ENCODE results near the gene RHO. TPM values are rescaled to one million over a fixed set of nuclear protein-coding genes. Genes with fewer than 3 reads are reported as not detected.

RHO gene
- total and polyA plus RNA-seq, 2 experiments from 2014 or later = 0.19 TPM; not detected in 1

GRCh38 chr3:129512595-129512994 lies 15.8 kb upstream of the RHO start:
- DNase-seq (ENCODE audit: low spot score) = no peak
- Histone ChIP-seq H2AFZ (no peak overlapping the region), H3K27ac (no peak overlapping the region), H4K20me1 (ENCODE audit: insufficient read depth, poor library complexity, severe bottlenecking) (no peaks in the 10 kb centered on the region), H3K4me2 (no peak overlapping the region), H3K9me3 (ENCODE audit: low read depth) (no peaks in the 10 kb centered on the region), H3K4me1 (ENCODE audit: insufficient read depth) (no peaks in the 10 kb centered on the region), H3K9me2 (replicated peaks; ENCODE audit: insufficient read depth) (no peaks in the 10 kb centered on the region), H3K4me3 (no peak overlapping the region), H3K79me2 (no peaks in the 10 kb centered on the region), H3K36me3 (replicated peaks; ENCODE audit: insufficient read depth, low read depth) (no peaks in the 10 kb centered on the region), H3K27me3 (no peaks in the 10 kb centered on the region)
- TF ChIP-seq EZH2phosphoT487 (IDR thresholded peaks at IDR 0.05; ENCODE audit: low read depth, severe bottlenecking, unreplicated experiment) (no peak), EZH2 (IDR thresholded peaks at IDR 0.05; ENCODE audit: borderline replicate concordance) (no peak), CTCF (IDR thresholded peaks at IDR 0.05; ENCODE audit: poor library complexity) (no peak)

GRCh38 chr3:129513705-129514104 lies 14.7 kb upstream of the RHO start:
- H3K36me3 ChIP-seq (replicated peaks; ENCODE audit: insufficient read depth, low read depth) = no peaks in the 10 kb centered on the region
- H3K79me2 ChIP-seq = no peaks in the 10 kb centered on the region
- H4K20me1 ChIP-seq (ENCODE audit: insufficient read depth, poor library complexity, severe bottlenecking) = no peaks in the 10 kb centered on the region

GRCh38 chr3:129514110-129514509 lies 14.3 kb upstream of the RHO start:
- H3K9me3 ChIP-seq (ENCODE audit: low read depth) = no peaks in the 10 kb centered on the region
- H3K27ac ChIP-seq = no peak overlapping the region
- no peaks in the 10 kb centered on the region for H3K4me1 ChIP-seq (ENCODE audit: insufficient read depth)
- no peak overlapping the region for H3K4me3 ChIP-seq
- no peaks in the 10 kb centered on the region for H3K27me3 ChIP-seq
- TF ChIP-seq EZH2 (IDR thresholded peaks at IDR 0.05; ENCODE audit: borderline replicate concordance) (no peak), CTCF (IDR thresholded peaks at IDR 0.05; ENCODE audit: poor library complexity) (no peak), EZH2phosphoT487 (IDR thresholded peaks at IDR 0.05; ENCODE audit: low read depth, severe bottlenecking, unreplicated experiment) (no peak)
- no peak overlapping the region for H3K4me2 ChIP-seq
- 96% methylated on average over 10 of the region's 10 CpGs for WGBS (ENCODE audit: low lambda C conversion rate, missing lambda C conversion rate)
- no peaks in the 10 kb centered on the region for H4K20me1 ChIP-seq (ENCODE audit: insufficient read depth, poor library complexity, severe bottlenecking)
- no peak overlapping the region for H2AFZ ChIP-seq
- H3K36me3 ChIP-seq (replicated peaks; ENCODE audit: insufficient read depth, low read depth) = no peaks in the 10 kb centered on the region
- H3K79me2 ChIP-seq = no peaks in the 10 kb centered on the region
- no peaks in the 10 kb centered on the region for H3K9me2 ChIP-seq (replicated peaks; ENCODE audit: insufficient read depth)
- DNase-seq (ENCODE audit: low spot score) = no peak

More at GRCh38 chr3:129513705-129514104, 14.7 kb upstream of the RHO start:
- H3K9me2 ChIP-seq (replicated peaks; ENCODE audit: insufficient read depth) = no peaks in the 10 kb centered on the region
- 85% methylated on average over 8 of the region's 8 CpGs for WGBS (ENCODE audit: low lambda C conversion rate, missing lambda C conversion rate)
- no peaks in the 10 kb centered on the region for H3K4me1 ChIP-seq (ENCODE audit: insufficient read depth)
- H3K27me3 ChIP-seq = no peaks in the 10 kb centered on the region
- no peak for TF ChIP-seq EZH2 (IDR thresholded peaks at IDR 0.05; ENCODE audit: borderline replicate concordance)
- TF ChIP-seq EZH2phosphoT487 (IDR thresholded peaks at IDR 0.05; ENCODE audit: low read depth, severe bottlenecking, unreplicated experiment) = no peak
- TF ChIP-seq CTCF (IDR thresholded peaks at IDR 0.05; ENCODE audit: poor library complexity) = no peak
- H3K4me3 ChIP-seq = no peak overlapping the region
- DNase-seq (ENCODE audit: low spot score) = no peak
- H2AFZ ChIP-seq = no peak overlapping the region
- no peaks in the 10 kb centered on the region for H3K9me3 ChIP-seq (ENCODE audit: low read depth)
- H3K27ac ChIP-seq = no peak overlapping the region
- no peak overlapping the region for H3K4me2 ChIP-seq

GRCh38 chr3:129514563-129514962 lies 13.9 kb upstream of the RHO start:
- Histone ChIP-seq H3K36me3 (replicated peaks; ENCODE audit: insufficient read depth, low read depth) (no peaks in the 10 kb centered on the region), H3K79me2 (no peaks in the 10 kb centered on the region)
- WGBS (ENCODE audit: low lambda C conversion rate, missing lambda C conversion rate) = 93% methylated on average over 1 of the region's 6 CpGs

More at GRCh38 chr3:129514563-129514962, 13.9 kb upstream of the RHO start:
- no peak overlapping the region for H3K4me3 ChIP-seq
- H3K27me3 ChIP-seq = no peaks in the 10 kb centered on the region
- H4K20me1 ChIP-seq (ENCODE audit: insufficient read depth, poor library complexity, severe bottlenecking) = no peaks in the 10 kb centered on the region
- no peaks in the 10 kb centered on the region for H3K9me3 ChIP-seq (ENCODE audit: low read depth)
- no peak overlapping the region for H3K27ac ChIP-seq
- TF ChIP-seq CTCF (IDR thresholded peaks at IDR 0.05; ENCODE audit: poor library complexity) (no peak), EZH2phosphoT487 (IDR thresholded peaks at IDR 0.05; ENCODE audit: low read depth, severe bottlenecking, unreplicated experiment) (no peak)
- H3K4me1 ChIP-seq (ENCODE audit: insufficient read depth) = no peaks in the 10 kb centered on the region
- H2AFZ ChIP-seq = no peak overlapping the region
- no peaks in the 10 kb centered on the region for H3K9me2 ChIP-seq (replicated peaks; ENCODE audit: insufficient read depth)
- H3K4me2 ChIP-seq = no peak overlapping the region
- no peak for DNase-seq (ENCODE audit: low spot score)
